ENCODE results near the gene PRPF4.
"Not testable (repeated sequence)": the region's sequence is repeated elsewhere in the genome, so short reads cannot be mapped to it uniquely, and the experiment has no call there.

Gene PRPF4

DNA sequence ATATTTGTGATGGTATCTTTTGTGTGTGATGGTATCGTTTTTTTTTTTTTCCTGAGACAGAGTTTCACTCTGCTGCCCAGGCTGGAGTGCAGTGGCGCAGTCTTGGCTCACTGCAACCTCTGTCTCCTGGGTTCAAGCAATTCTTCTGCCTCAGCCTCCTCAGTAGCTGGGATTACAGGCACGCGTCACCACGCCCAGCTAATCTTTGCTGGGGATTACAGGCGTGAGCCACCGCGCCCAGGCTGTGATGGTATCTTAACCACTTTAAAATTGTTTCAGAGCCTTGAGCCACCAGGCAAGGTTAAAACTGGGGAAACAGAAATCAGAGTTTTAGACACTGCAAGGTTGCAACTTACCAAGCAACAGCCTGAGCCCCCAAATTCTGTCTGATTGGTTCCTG lies 20.8 kb downstream of the PRPF4 start:
- peaks cover 23% of the 10 kb centered on the region for H3K36me3 Mint-ChIP-seq (ENCODE audit: low read depth)
- H3K4me3 Mint-ChIP-seq; H3K27me3 Mint-ChIP-seq; H3K4me1 Mint-ChIP-seq (ENCODE audit: low read depth); H3K9me3 Mint-ChIP-seq; H3K27ac Mint-ChIP-seq: not testable (repeated sequence)

DNA sequence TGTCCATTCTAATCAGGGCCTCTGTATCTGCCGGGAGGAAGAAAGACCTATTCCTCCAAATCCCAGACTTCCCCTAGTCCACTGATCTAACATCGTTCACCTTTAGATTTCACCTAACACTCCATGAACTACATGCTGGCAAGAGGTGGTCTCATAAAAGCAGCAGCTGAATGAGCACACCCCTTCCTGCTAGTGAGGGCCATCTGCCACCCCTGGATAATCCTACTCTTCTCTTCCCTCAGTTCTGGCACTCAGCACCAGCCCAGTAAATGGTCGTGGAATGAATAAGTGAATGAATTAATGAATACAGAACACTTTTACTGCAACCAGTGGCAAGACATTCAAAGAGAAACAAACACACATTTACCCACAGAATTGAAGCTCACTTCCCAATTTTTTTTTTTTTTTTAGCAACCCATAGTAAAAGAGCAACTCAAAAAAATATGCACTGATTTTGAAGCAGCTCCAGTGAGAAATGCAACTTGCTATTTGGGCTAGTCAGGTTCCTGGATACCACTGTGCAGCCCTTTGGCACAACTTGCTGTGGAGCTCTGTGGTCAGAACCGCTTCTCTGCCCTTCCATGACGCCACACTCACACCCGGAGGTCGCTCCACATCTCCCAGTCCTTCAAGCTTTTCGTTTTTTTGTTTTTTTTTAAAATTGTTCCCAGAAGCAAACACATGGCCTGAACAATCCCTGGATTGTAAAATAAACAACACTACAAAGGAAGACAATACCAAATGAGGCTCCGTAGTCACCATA lies 21.5 kb downstream of the PRPF4 start:
- Mint-ChIP-seq H3K27me3 (no peaks in the 10 kb centered on the region), H3K27ac (no peak overlapping the region), H3K4me3 (no peak overlapping the region), H3K36me3 (ENCODE audit: low read depth) (peaks cover 15% of the 10 kb centered on the region), H3K9me3 (no peaks in the 10 kb centered on the region), H3K4me1 (ENCODE audit: low read depth) (peaks cover 3% of the 10 kb centered on the region)

DNA sequence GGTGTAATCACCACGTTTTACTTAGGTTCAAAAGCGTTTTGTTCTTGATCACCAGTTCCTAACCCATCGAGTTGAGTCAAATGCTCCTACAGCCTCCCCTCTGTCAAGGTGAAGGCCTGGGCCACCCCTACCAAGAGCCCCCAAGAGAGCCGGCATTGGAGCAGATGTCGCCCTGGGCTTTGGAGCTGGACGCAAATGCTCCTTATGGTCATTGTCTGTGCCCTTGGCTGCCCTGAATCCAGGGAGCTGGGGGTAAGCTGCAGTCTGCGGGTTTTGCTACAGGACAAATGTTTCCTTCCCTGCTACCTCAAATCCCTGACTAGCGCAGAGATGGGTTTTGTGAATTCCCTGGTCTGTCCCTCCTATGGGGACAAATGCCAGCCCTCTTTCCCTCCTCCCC lies 22.9 kb downstream of the PRPF4 start:
- no peaks in the 10 kb centered on the region for H3K9me3 Mint-ChIP-seq
- H3K36me3 Mint-ChIP-seq (ENCODE audit: low read depth) = peaks cover 6% of the 10 kb centered on the region
- no peak overlapping the region for H3K27ac Mint-ChIP-seq
- no peak overlapping the region for H3K4me3 Mint-ChIP-seq
- no peaks in the 10 kb centered on the region for H3K27me3 Mint-ChIP-seq
- H3K4me1 Mint-ChIP-seq (ENCODE audit: low read depth) = peaks cover 3% of the 10 kb centered on the region

DNA sequence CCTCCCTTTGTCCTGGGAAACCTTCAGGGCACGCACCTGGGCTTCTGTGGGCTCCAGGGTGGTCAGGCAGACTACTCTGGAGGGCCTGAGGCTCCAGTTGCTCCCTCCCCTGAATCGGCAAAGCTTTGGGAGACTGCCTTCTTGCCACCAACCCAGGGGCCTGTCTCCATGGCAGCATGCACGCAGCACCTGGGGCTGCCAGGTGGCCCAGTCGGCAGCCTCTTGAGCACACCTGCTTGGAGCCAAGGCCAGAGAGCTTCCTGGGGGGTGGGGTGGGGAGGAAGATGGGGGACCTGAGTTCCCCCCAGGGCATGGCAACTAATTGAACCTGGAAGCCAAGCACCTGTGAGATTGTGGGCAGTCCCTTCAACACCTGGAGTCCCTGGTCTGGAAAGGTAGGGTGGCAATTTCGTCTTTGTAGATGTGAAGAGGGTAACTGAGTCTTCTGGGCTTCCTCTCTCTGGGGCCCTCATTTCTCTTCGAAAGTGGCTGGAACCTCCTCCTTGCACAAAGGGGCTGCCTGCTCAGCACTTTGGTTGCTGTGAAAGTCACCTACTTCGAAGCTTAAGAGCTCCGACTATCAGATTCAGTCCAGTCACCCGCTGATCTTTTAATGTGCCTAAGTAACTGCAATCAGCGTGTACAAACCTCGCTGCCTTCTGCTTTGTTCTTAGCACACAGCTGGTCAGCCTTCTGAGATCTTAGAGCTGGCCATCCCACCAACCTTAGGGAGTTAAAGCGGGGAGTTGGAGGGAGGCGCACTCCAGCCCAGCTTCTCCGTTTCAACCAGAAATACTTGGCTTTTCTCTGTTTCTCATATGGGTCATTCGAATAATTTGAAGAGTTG lies 23.7 kb downstream of the PRPF4 start:
- Mint-ChIP-seq H3K4me1 (ENCODE audit: low read depth) (peaks cover 3% of the 10 kb centered on the region), H3K4me3 (no peak overlapping the region), H3K9me3 (no peaks in the 10 kb centered on the region), H3K36me3 (ENCODE audit: low read depth) (no peaks in the 10 kb centered on the region), H3K27ac (no peak overlapping the region), H3K27me3 (no peaks in the 10 kb centered on the region)

GRCh38 chr9:113299800-113300292 lies 24.4 kb downstream of the PRPF4 start:
- Mint-ChIP-seq H3K9me3 (no peaks in the 10 kb centered on the region), H3K27ac (no peak overlapping the region)

GRCh38 chr9:113301548-113301947 lies 26.1 kb downstream of the PRPF4 start:
- H3K4me1 Mint-ChIP-seq (ENCODE audit: low read depth) = peaks cover 3% of the 10 kb centered on the region
- no peak overlapping the region for H3K27ac Mint-ChIP-seq
- no peaks in the 10 kb centered on the region for H3K36me3 Mint-ChIP-seq (ENCODE audit: low read depth)
- no peak overlapping the region for H3K4me3 Mint-ChIP-seq
- H3K9me3 Mint-ChIP-seq = no peaks in the 10 kb centered on the region
- no peaks in the 10 kb centered on the region for H3K27me3 Mint-ChIP-seq

More at GRCh38 chr9:113299800-113300292, 24.4 kb downstream of the PRPF4 start:
- Mint-ChIP-seq H3K27me3 (no peaks in the 10 kb centered on the region), H3K4me3 (no peak overlapping the region), H3K36me3 (ENCODE audit: low read depth) (no peaks in the 10 kb centered on the region), H3K4me1 (ENCODE audit: low read depth) (peaks cover 3% of the 10 kb centered on the region)

- Mint-ChIP-seq H3K4me3 (no peak within 1 kb of the TSS), H3K36me3 (ENCODE audit: low read depth) (no peaks in the 10 kb centered on the region), H3K27ac (no peak within 1 kb of the TSS), H3K27me3 (no peaks in the 10 kb centered on the region), H3K4me1 (ENCODE audit: low read depth) (peaks cover 3% of the 10 kb centered on the region), H3K9me3 (no peaks in the 10 kb centered on the region)
Measured at GRCh38 chr9:113302792-113303418, 27.4 kb downstream of the PRPF4 start, which contains the start of gene RNF183. Gene RNF183, minus strand, starts transcription at chr9:113303376. Its CDS starts 5,192 bp downstream, at chr9:113298184.

DNA sequence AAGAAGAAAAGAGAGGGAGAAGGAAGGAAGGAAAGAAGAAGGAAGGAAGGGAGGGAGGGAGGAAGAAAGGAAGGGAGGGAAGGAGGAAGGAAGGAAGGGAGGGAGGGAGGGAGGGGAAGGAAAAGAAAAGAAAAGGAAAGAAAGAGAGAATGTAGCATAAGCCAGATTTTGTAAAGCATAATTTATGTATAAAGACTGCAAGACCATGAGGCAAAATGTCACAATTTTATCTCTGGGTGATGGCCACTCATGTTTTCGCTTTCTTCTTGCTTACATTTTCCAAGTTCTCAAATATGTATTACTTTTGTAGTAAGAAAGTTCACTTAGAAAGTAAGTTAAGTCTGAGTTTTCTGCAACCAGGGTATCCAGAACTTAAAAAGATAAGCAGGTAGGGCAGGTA lies 31.1 kb downstream of the PRPF4 start:
- Mint-ChIP-seq H3K4me3 (no peak overlapping the region), H3K27me3 (no peaks in the 10 kb centered on the region), H3K4me1 (ENCODE audit: low read depth) (no peaks in the 10 kb centered on the region), H3K9me3 (no peaks in the 10 kb centered on the region), H3K36me3 (ENCODE audit: low read depth) (no peaks in the 10 kb centered on the region), H3K27ac (no peak overlapping the region)

DNA sequence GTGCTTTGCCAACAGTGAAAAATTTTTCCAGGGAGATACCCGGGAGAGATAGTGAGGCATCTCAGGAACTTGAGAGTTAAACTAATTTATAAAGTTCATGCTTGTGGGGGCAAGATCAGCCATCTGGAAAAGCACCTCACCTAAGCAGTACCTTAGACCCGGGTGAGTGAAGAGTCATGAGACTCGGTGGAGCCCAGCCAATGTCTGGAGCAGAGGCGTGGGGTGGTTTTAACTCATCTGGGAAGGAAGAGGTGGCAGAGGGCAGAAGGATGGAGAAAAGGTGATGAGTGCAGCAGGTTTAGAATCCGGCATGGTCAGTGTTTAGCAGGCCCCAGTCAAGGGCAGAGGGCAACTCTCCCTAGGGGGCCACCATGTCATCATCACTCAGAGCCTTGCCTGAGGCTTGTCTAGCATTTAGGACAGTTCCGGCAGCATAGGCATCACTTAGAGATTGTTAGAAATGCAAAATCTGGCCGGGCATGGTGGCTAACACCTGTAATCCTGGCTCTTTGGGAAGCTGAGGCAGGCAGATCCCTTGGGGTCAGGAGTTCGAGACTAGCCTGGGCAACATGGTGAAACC lies 32.0 kb downstream of the PRPF4 start:
- Mint-ChIP-seq H3K4me1 (ENCODE audit: low read depth) (no peaks in the 10 kb centered on the region), H3K9me3 (no peaks in the 10 kb centered on the region), H3K27me3 (no peaks in the 10 kb centered on the region), H3K36me3 (ENCODE audit: low read depth) (no peaks in the 10 kb centered on the region), H3K4me3 (no peak overlapping the region), H3K27ac (no peak overlapping the region)

GRCh38 chr9:113309204-113309813 lies 33.9 kb downstream of the PRPF4 start:
- H3K9me3 Mint-ChIP-seq = no peaks in the 10 kb centered on the region
- H3K4me3 Mint-ChIP-seq = no peak overlapping the region
- H3K36me3 Mint-ChIP-seq (ENCODE audit: low read depth) = no peaks in the 10 kb centered on the region
- H3K27me3 Mint-ChIP-seq = no peaks in the 10 kb centered on the region
- no peak overlapping the region for H3K27ac Mint-ChIP-seq
- no peaks in the 10 kb centered on the region for H3K4me1 Mint-ChIP-seq (ENCODE audit: low read depth)

DNA sequence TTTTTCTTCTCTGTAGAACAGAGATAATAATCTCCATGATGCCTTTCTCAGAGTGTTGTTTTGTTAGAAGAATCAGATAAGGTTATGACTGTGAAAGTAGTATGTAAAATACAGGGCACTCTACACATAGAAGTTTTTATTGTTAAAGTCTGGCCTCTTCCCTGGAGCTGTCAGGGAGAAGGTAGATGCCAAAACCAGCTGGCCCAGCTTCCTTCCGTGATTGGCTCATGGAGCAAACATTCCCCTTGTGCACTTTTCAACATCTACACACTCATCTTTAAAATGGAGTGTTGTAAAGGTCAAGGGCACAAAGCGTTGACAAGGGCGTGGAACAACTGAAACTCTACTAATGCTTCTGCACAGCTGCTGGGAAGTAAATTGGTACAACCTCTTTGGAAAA lies 35.1 kb downstream of the PRPF4 start:
- no peaks in the 10 kb centered on the region for H3K4me1 Mint-ChIP-seq (ENCODE audit: low read depth)
- no peaks in the 10 kb centered on the region for H3K36me3 Mint-ChIP-seq (ENCODE audit: low read depth)
- H3K9me3 Mint-ChIP-seq = no peaks in the 10 kb centered on the region
- no peak overlapping the region for H3K27ac Mint-ChIP-seq
- H3K4me3 Mint-ChIP-seq = no peak overlapping the region
- no peaks in the 10 kb centered on the region for H3K27me3 Mint-ChIP-seq

DNA sequence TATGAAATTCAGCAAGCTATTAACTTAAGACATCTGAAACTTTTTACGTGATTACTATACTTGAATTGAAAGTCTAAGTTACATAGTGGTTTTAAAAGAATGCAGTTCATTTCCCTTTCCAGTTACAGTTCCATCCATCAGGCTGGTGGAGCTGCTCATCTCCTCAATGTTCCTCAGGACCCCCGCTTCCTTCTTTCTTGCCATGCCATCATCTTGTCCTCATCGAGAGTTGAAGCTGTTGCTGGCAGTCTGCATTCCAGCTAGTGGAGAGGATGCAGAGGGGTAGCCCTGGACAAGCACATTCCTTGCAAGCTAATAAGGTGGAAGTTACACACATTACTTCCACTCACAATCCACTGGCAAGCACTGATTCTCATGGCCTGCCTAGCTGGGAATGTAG lies 36.5 kb downstream of the PRPF4 start:
- no peaks in the 10 kb centered on the region for H3K36me3 Mint-ChIP-seq (ENCODE audit: low read depth)

DNA sequence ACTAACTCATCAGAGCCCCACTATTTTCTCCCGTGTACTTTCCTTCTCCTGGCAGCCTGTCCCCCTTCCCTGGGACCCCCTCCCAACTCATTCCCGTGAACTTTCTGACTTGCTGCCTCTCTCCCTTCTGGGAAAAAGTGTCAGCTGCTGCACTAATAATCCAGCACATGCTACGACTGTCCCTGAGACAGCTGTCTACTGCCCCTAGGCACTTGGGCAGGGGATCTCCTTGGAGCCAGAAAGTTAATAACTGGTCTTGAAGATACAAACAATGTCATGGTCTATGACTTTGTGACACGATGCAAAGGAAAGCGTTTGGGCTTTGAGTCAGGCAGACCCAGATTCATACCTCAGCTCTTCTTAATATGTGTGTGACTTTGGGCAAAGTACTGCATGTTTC lies 37.8 kb downstream of the PRPF4 start:
- Mint-ChIP-seq H3K9me3 (no peaks in the 10 kb centered on the region), H3K4me1 (ENCODE audit: low read depth) (no peaks in the 10 kb centered on the region), H3K27ac (no peak overlapping the region), H3K27me3 (no peaks in the 10 kb centered on the region), H3K36me3 (ENCODE audit: low read depth) (no peaks in the 10 kb centered on the region), H3K4me3 (no peak overlapping the region)

More for the DNA sequence above, 36.5 kb downstream of the PRPF4 start:
- Mint-ChIP-seq H3K9me3 (no peaks in the 10 kb centered on the region), H3K27ac (no peak overlapping the region), H3K27me3 (no peaks in the 10 kb centered on the region), H3K4me3 (no peak overlapping the region), H3K4me1 (ENCODE audit: low read depth) (no peaks in the 10 kb centered on the region)

DNA sequence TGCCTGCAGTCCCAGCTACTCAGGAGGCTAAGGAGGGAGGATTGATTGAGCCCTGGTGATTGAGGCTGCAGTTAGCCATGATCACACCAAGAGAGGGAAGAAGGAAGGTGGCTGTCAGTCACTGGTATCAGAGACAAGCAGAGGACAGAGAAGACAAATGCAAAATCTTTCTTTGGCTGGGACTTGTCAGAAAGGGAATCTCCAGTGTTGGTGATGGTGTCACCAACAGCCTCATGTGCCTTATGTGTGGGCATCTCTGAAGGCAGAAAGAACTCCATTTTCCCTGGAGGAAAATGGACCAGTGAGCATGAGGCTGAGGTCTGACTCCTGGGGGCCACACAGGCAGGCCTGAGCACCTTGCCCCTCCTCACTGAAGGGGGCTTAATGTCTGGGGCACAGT lies 39.8 kb downstream of the PRPF4 start:
- H3K4me3 Mint-ChIP-seq = no peak overlapping the region
- H3K4me1 Mint-ChIP-seq (ENCODE audit: low read depth) = no peaks in the 10 kb centered on the region
- H3K27me3 Mint-ChIP-seq = no peaks in the 10 kb centered on the region
- H3K27ac Mint-ChIP-seq = no peak overlapping the region
- no peaks in the 10 kb centered on the region for H3K36me3 Mint-ChIP-seq (ENCODE audit: low read depth)
- no peaks in the 10 kb centered on the region for H3K9me3 Mint-ChIP-seq
